Head of caudate nucleus (tissue), 42 donors: ENCODE results near the gene DOLPP1.

ENCODE experiments used
- DNase-seq, 42 donors: peaks; one replicate each; pipeline versions ENCODE4 v3.0.0 to v3.0.0-alpha.2; 2020 to 2021; ENCODE audit warnings: mixed read lengths in 7 of 42
- intact Hi-C: fragments of 100-400 bp; cut with DNase I; formaldehyde crosslinking; loops from one replicate; pipeline ENCODE4 v1.15.0; 2022

Gene DOLPP1

DNA sequence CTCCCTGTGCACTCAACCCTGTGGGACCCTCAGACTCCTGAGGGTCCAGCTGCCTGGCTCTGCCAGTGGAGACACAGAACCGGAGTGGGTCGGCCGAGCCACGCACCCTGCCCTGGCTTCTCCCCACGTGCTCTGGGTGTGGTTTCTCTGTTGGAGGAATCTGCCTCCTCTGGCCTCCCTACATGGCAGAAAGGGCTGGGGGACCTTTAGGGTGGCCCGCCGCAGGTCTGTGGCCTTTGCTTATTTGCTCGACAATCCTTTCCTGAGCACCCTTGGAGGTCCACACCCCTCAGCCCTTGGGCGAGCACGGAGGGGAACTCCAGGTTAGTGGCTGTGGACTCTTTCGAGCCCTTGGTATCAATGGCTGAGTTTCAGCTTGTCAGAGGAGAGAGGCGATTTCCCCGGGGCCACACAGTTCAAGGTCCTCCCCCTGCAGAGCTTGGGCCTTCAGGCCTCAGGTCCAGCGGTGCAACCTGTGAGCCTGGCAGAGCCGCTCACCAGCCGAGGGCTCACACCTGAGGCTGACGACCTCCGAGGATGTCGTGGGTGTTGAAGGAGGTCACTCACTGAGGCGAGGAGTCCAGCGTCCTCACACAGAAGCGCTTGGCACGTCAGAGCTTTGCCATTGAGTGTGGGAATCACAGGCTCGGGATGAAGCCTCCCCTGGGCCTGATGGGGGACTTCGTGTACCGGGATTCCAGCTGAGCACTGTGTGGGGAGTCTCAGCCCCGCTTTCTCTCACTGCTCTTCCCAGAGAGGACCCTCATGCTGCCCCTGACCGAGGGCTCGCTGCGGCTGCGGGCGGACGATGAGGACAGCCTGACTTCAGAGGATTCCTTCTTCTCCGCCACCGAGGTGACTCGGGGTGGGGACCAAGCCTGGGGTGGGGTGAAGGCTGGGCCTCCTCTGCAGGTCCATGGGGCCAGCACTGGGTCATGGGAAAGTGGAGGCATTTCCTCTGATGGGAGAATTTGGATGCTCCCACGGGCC lies 20.8 kb upstream of the DOLPP1 start:
- DNase-seq: no peak
- intact Hi-C loops: no loop called here

GRCh38 chr9:129060991-129061390 lies 19.9 kb upstream of the DOLPP1 start:
- intact Hi-C loops: no loop called here
- DNase-seq: no peak

DNA sequence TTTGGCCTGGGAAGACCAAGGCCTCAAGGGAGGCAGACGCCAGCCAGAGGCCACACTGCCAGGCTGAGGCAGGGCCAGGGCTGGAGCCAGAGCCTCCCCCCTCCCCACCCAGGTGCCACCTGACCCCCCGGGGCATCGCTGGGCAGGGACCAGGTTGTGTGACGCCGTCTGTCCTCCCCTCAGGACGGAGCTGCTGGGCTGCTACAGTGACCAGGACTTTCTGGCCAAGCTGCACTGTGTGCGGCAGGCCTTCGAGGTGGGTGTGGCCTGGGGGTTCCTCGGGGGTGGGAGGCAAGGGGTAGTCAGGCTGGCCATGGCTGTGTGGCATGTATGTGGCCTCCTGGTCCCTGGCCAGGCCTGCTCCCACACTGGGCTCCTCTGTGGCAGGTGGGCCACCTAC lies 17.9 kb upstream of the DOLPP1 start:
- intact Hi-C loops: no loop called here
- no peak for DNase-seq

- intact Hi-C loops: no loop called here
- no peak for DNase-seq
Measured at GRCh38 chr9:129064499-129064908, 16.4 kb upstream of the DOLPP1 start.

DNA sequence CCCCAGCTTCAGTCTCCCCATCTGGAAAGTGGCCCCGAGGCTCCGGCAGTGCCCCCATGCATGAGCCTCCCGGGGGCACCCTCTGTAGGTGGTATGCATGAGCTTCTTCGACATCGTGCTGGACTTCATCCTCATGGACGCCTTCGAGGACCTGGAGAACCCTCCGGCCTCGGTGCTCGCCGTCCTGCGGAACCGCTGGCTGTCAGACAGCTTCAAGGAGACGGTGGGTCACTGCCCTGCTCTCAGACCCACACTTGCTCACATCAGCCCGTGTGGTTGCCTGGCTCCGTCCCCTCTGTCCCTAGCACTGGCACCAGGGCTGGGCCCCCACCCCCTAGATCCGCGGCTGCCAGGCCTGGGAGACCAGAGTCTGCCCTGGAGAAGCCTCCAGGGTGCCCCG lies 12.8 kb upstream of the DOLPP1 start:
- intact Hi-C loops: no loop called here
- DNase-seq: no peak

GRCh38 chr9:129068990-129069861 lies 11.7 kb upstream of the DOLPP1 start:
- intact Hi-C loops: no loop called here
- DNase-seq: peak; percentile 22 to 75 (median 55)

GRCh38 chr9:129069862-129070641 lies 10.9 kb upstream of the DOLPP1 start:
- no peak for DNase-seq

DNA sequence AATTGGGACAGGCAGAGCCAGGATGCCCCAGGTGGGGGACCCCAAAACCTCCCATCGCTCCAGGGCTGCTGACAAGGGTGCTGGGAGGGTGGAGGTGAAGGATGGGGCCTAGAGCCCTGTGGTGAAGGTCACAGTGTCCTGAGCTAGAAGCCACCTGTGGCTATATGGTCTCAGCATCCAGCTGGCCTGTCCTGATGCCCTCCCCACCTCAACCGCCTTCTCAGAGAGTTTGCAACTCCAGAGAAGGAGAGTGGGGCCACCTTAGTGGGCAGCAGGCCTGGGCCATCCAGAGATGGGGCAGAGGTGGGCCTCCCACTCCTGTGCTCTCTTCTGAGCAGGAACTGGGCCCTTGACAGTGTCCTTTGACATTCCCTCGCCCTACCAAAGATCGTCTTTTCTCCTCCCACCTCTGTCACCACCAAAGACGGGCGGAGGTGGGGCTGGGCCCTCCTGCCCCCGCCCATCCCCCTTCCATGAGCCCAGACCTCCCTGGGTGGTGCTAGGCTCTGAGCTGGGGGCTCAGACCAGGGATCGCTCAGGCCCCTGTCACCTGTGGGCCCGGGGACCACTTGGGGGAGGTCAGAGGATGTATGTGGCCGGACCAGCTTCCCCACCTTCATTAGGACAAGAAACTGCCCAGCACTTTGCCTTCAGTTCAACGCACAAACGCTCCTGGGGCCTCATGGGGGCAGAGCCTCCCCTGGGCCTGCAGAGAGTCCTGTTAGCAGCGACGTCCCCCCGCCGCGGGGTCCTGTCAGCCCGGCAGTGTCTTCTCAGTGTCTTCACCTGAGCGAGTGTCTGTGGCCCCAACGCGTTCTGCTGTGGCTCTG lies 10.0 kb upstream of the DOLPP1 start:
- intact Hi-C loops: no loop called here
- no peak for DNase-seq

More at GRCh38 chr9:129069862-129070641, 10.9 kb upstream of the DOLPP1 start:
- intact Hi-C loops: no loop called here

DNA sequence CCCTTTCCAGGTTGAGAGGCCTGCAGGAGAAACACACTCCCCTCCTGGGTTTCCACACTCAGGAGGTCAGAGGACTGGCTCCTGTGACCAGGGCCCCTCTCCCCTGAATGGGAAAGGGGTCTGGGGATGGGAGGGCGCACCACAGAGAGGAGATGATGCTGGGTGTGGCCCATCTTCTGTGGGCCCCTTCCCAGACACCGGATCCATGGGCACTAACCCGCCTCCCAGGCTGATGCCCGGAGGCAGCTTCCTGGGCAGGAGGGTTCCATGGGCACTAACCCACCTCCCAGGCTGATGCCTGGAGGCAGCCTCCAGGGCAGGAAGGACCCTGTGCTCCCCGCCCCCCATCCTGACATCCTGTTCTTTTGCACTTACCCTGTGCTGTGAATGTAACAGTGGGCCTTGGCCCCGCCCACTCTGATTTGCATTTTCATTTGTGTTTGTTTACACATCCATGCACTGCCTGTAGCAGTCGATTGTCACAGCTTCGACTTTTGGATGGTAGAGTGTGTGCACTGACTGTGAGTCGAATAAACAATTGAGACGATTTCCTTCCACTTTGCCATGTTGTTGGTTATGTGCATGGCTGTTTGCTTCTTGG lies 9.3 kb upstream of the DOLPP1 start:
- intact Hi-C loops: no loop called here

DNA sequence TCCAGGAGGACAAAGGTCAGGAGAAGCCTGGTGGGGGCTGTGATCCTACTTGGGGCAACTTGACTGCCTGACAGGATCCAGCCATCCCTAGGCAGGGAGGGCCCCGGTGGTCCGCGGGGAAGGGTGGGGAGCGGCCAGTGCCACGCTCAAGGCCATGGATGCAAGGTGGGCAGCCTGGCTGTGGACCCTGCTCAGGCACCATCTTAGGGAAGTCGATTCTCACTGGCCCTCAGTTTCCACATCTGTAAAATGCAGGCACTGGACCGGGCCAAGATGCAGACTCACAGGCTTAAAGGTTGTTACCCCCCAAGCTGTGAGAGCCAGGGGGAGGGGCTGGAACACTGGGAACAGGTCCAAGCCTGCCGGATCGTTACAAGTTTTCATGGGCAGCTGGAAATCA lies 8.7 kb upstream of the DOLPP1 start:
- no peak for DNase-seq
- intact Hi-C loops: no loop called here

More for the DNA sequence above, 9.3 kb upstream of the DOLPP1 start:
- DNase-seq: no peak

GRCh38 chr9:129073404-129073803 lies 7.5 kb upstream of the DOLPP1 start:
- intact Hi-C loops: no loop called here
- DNase-seq: no peak

DNA sequence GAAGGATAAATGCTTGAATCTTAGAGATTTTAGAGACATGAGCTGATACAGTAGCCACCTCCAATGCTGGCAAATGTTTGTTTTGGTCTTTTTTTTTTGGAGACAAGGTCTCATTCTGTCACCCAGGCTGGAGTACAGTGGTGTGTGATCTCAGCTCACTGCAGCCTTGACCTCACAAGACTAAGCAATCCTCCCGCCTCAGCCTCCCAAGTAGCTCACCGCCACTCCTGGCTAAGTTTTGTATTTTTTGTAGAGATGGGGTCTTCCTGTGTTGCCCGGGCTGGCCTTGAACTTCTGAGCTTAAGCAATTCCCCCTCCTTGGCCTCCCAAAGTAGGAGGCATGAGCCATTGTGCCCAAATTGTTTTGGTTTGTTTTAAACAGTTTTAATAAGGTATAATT lies 6.8 kb upstream of the DOLPP1 start:
- no peak for DNase-seq

GRCh38 chr9:129075996-129076639 lies 4.8 kb upstream of the DOLPP1 start:
- intact Hi-C loops: no loop called here
- no peak for DNase-seq

More for the DNA sequence above, 6.8 kb upstream of the DOLPP1 start:
- intact Hi-C loops: no loop called here

DNA sequence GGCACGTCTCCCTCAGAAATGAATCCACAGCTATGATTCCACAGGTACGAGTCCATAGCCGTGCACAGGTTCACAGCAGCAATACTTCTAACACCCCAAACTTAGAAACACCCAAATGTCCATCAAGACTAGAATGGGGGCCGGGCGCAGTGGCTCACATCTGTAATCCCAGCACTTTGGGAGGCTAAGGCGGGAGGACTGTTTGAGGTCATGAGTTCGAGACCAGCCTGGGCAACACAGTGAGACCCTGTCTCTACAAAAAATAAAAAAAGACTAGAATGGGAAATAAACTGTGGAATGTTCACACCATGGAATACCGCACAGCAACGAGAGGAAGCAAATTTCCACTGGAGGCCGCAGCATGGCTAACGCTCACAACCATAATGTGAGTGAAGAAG lies 4.3 kb upstream of the DOLPP1 start:
- no peak for DNase-seq
- intact Hi-C loops: no loop called here

DNA sequence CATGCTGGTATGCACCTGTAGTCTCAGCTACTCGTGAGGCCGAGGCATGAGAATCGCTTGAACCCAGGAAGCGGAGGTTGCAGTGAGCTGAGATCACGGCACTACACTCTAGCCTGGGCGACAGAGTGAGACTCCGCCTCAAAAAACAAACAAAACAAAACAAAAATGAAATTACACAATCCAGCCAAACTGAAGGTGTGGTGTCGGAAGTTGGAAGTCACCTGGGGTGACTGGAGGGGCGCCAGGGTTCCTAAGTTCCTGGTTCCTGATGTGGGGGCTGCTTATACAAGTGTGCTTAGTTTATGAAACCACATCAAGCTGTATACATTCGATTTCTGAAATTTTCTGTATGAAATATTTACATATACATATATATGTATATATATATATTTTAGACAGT lies 3.7 kb upstream of the DOLPP1 start:
- DNase-seq: no peak
- intact Hi-C loops: no loop called here

DNA sequence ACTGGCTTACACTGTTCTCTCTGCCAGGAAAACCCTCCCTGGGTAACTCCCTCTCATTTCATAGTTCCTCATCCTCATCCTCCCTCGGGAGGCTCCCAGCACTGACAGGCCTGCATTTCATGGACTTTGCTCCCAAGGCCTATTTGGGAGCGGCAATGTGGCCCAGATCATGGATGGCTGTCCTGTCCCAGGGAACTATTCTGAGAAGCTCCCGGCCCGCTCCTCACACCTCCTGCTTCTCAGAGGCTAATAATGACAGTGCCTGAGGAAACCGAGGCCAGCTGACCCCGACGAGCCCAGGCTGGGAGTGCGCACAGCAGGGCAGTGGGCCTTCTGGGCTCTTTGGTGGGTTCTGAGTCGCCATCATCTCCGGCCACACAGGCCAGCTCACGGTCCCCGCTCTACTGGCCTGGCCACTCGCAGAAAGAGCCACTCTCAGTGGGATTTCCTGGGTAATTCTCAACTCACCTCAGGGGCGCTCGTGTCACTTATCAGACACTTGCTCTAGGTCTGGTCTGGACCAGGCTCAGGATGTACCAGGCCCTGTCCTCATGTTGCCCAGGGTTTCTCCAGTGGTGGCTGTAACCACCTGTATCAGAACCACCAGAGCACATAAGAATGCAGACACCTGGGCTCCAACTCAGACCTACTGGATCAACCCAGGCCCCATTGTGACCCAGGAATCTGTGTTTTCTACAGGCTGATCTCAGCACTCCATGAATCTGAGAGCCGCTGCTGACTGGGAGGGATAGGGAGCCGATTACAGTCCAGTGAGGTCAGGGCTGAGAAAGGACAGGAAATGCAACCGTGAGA lies 2.0 kb upstream of the DOLPP1 start:
- intact Hi-C loops: no loop called here
- DNase-seq: no peak

GRCh38 chr9:129079829-129080228 lies 1.1 kb upstream of the DOLPP1 start:
- DNase-seq: no peak
- intact Hi-C loops: no loop called here
